GM23248 (cell line): ENCODE data around the gene SMU1. TPM values are rescaled to one million over a fixed set of nuclear protein-coding genes. Genes with fewer than 3 reads are reported as not detected.

Experiments used
- DNase-seq: peaks from one replicate; pipeline ENCODE4 v3.0.0-alpha.2; 2015
- H2AFZ ChIP-seq: fragments of 200-600 bp; sonication (generic); 2 replicates; pipeline ENCODE4 v1.6.1; 2016; ENCODE audit warnings: antibody characterized with exemption
- H3F3A ChIP-seq: fragments of 200-600 bp; sonication (generic); 2 replicates; pipeline ENCODE4 v1.6.1; 2016; ENCODE audit warnings: mild to moderate bottlenecking, antibody characterized with exemption, mixed run types; ENCODE audit not compliant: insufficient read depth
- H3K27ac ChIP-seq: fragments of 200-600 bp; sonication (generic); 2 replicates; pipeline ENCODE4 v1.5.1; 2016; ENCODE audit warnings: mild to moderate bottlenecking
- H3K27me3 ChIP-seq: fragments of 200-600 bp; sonication (generic); replicated peaks from 2 replicates; pipeline ENCODE4 v1.6.1; 2016; ENCODE audit warnings: mild to moderate bottlenecking; ENCODE audit not compliant: insufficient read depth
- H3K36me3 ChIP-seq: fragments of 200-600 bp; sonication (generic); 2 replicates; pipeline ENCODE4 v1.6.1; 2016; ENCODE audit warnings: low read depth, mild to moderate bottlenecking
- H3K4me1 ChIP-seq: fragments of 200-600 bp; sonication (generic); 2 replicates; pipeline ENCODE4 v1.6.1; 2016; ENCODE audit warnings: mild to moderate bottlenecking; ENCODE audit not compliant: insufficient read depth
- H3K4me2 ChIP-seq: fragments of 200-600 bp; sonication (generic); one replicate; pipeline ENCODE4 v1.6.1; 2016; ENCODE audit warnings: mild to moderate bottlenecking; ENCODE audit not compliant: unreplicated experiment
- H3K4me3 ChIP-seq: fragments of 200-600 bp; sonication (generic); 2 replicates; pipeline ENCODE4 v1.5.1; 2016; ENCODE audit warnings: mild to moderate bottlenecking
- H3K79me2 ChIP-seq: fragments of 200-600 bp; sonication (generic); 2 replicates; pipeline ENCODE4 v1.6.1; 2016; ENCODE audit warnings: mild to moderate bottlenecking; ENCODE audit not compliant: insufficient read depth
- H3K9ac ChIP-seq: fragments of 200-600 bp; sonication (generic); 2 replicates; pipeline ENCODE4 v1.6.1; 2016; ENCODE audit warnings: mild to moderate bottlenecking
- H3K9me2 ChIP-seq: fragments of 200-600 bp; sonication (generic); 2 replicates; pipeline ENCODE4 v1.6.1; 2016; ENCODE audit warnings: mixed run types, mild to moderate bottlenecking, moderate library complexity; ENCODE audit not compliant: insufficient read depth
- H3K9me3 ChIP-seq: fragments of 200-600 bp; sonication (generic); one replicate; pipeline ENCODE4 v1.6.1; 2017; ENCODE audit warnings: low read depth
- H4K20me1 ChIP-seq: fragments of 200-600 bp; sonication (generic); 2 replicates; pipeline ENCODE4 v1.6.0; 2016; ENCODE audit not compliant: insufficient read depth
- EZH2 ChIP-seq: fragments of 200-600 bp; sonication (generic); IDR thresholded peaks from 2 replicates; pipeline ENCODE4 v1.6.1; 2018; ENCODE audit warnings: antibody characterized with exemption, mild to moderate bottlenecking; ENCODE audit not compliant: insufficient read depth, poor library complexity, severe bottlenecking
- EZH2phosphoT487 ChIP-seq: fragments of 200-600 bp; sonication (generic); IDR thresholded peaks from 2 replicates; pipeline ENCODE4 v1.6.1; 2018; ENCODE audit warnings: antibody characterized with exemption, moderate library complexity, mild to moderate bottlenecking, low read depth; ENCODE audit not compliant: insufficient read depth
- WGBS, 2 experiments: methylation state at CpG; one replicate each; pipeline ENCODE4 v1.1.6; 2015 to 2017; ENCODE audit warnings: low lambda C conversion rate in 2 of 2, low coverage in 1 of 2; ENCODE audit errors: missing lambda C conversion rate in 2 of 2; 5-methylcytosine and 5-hydroxymethylcytosine counted together
- in situ Hi-C: fragments of 300-500 bp; cut with MboI; formaldehyde crosslinking; loops from 2 replicates; pipeline ENCODE4 v1.15.0; 2020
- polyA plus RNA-seq: library from polyadenylated mRNA; unstranded; fragments of >200 nt; fragmentation: Nextera tagmentation; extraction: Ambion mirVana; gene quantifications from 2 replicates; pipeline ENCODE4 v1.2.1, GENCODE V29; 2016
- total RNA-seq: library from RNA; depleted of rRNA; stranded (reverse); fragments of >200 nt; shearing (Covaris generic); gene quantifications from 2 replicates; pipeline ENCODE4 v1.2.3, GENCODE V29; 2014

SMU1 gene
- total and polyA plus RNA-seq, 2 experiments from 2014 or later = 18.6 to 26.3 TPM

DNA sequence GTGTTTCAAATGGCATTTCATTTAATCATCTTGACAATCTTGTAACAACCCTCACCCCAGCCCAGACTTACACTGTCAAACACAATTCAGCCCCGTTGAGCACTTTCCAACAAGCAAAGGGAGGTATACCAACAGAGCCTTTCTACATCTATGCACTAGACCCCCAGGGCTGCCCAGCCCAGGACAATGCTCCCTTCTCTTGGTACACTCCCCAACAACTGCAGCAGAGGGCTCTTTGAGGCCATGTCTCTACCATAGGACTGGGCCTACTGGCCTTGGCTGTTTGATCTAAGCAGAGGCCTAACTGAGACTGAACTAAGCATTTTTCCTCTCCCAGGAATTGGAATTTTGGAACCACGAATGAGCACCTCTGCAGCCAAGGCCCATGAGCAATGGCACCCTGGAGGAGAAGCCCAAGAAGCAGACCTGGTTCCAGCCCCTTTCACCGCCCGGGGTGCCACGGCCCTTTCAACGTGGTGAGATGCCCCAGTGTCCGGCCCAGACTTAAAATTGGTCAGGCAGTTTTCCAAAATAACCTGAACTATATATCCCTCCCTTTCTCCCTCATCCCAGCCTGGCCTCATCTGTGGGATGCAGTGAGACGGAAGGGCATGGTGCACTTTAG is 47.0 kb upstream of the SMU1 start:
- peaks cover 30% of the 10 kb centered on the region for H3K36me3 ChIP-seq
- TF ChIP-seq EZH2 (no peak), EZH2phosphoT487 (no peak)
- H3K9me3 ChIP-seq = no peaks in the 10 kb centered on the region
- H3K79me2 ChIP-seq = peaks cover 100% of the 10 kb centered on the region
- no peak overlapping the region for H2AFZ ChIP-seq
- peaks cover 39% of the 10 kb centered on the region for H3F3A ChIP-seq
- no peaks in the 10 kb centered on the region for H3K27me3 ChIP-seq
- in situ Hi-C loops = no loop called here
- peaks cover 17% of the 10 kb centered on the region for H3K4me1 ChIP-seq
- H3K9ac ChIP-seq = no peak overlapping the region
- H3K4me3 ChIP-seq = no peak overlapping the region
- no peak overlapping the region for H3K4me2 ChIP-seq
- DNase-seq = no peak
- H3K9me2 ChIP-seq = no peaks in the 10 kb centered on the region
- H3K27ac ChIP-seq = no peak overlapping the region
- no peaks in the 10 kb centered on the region for H4K20me1 ChIP-seq
- WGBS, 2 experiments = 96 to 99% methylated on average over 8 of the region's 8 CpGs

GRCh38 chr9:33120620-33121019 is 44.1 kb upstream of the SMU1 start:
- Histone ChIP-seq H4K20me1 (no peaks in the 10 kb centered on the region), H3K4me1 (peaks cover 31% of the 10 kb centered on the region), H3K36me3 (peaks cover 19% of the 10 kb centered on the region; the same call in 1 of the 2 replicates), H2AFZ (no peak overlapping the region), H3K27me3 (no peaks in the 10 kb centered on the region), H3K9me2 (no peaks in the 10 kb centered on the region), H3K79me2 (peaks cover 83% of the 10 kb centered on the region), H3F3A (peaks cover 57% of the 10 kb centered on the region), H3K9me3 (no peaks in the 10 kb centered on the region), H3K4me2 (no peak overlapping the region), H3K9ac (no peak overlapping the region), H3K4me3 (no peak overlapping the region), H3K27ac (no peak overlapping the region)
- TF ChIP-seq EZH2phosphoT487 (no peak), EZH2 (no peak)
- no peak for DNase-seq
- in situ Hi-C loops = no loop called here
- WGBS, 2 experiments = 94 to 100% methylated on average over 1 of the region's 1 CpG

DNA sequence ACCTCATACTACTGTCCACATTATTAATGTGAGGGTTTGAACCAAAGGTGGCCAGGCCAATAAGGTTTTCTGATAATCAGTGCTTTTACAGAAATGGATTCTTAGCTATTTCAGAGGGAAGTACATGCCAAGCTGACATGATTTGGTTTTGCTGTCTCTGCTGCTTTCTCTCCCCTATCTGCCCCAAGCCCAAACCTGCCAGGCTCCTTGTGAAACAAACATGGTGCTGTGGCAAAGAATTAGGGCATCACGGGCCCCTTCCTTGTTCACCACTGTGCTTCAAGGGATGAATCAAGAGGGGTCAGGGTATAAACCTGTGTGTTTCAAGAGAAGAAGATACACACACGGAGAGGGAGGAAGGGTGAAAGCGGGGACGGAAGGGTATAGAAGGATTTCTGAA is 41.3 kb upstream of the SMU1 start:
- H3F3A ChIP-seq = peaks cover 61% of the 10 kb centered on the region
- H3K4me2 ChIP-seq = peak overlapping the region; percentile 29
- H3K36me3 ChIP-seq = peaks cover 30% of the 10 kb centered on the region
- no peaks in the 10 kb centered on the region for H4K20me1 ChIP-seq
- H3K79me2 ChIP-seq = peaks cover 82% of the 10 kb centered on the region
- H3K9me2 ChIP-seq = no peaks in the 10 kb centered on the region
- 0 out of 2 replicates have a peak overlapping the region, but pooled peaks have one; percentile 14 for H3K9ac ChIP-seq
- no peak overlapping the region for H2AFZ ChIP-seq
- no peaks in the 10 kb centered on the region for H3K9me3 ChIP-seq
- H3K4me3 ChIP-seq = no peak overlapping the region
- H3K27me3 ChIP-seq = no peaks in the 10 kb centered on the region
- DNase-seq = no peak
- in situ Hi-C loops = no loop called here
- H3K4me1 ChIP-seq = peaks cover 26% of the 10 kb centered on the region
- WGBS, 2 experiments = 83 to 87% methylated on average over 4 of the region's 4 CpGs
- peak overlapping the region; percentile 79 for H3K27ac ChIP-seq
- TF ChIP-seq EZH2 (no peak), EZH2phosphoT487 (no peak)

- H3K9ac ChIP-seq = peak overlapping the region; percentile 61
- peaks cover 61% of the 10 kb centered on the region for H3F3A ChIP-seq
- no peaks in the 10 kb centered on the region for H3K27me3 ChIP-seq
- peak overlapping the region; percentile 79 for H3K27ac ChIP-seq
- peaks cover 35% of the 10 kb centered on the region for H3K36me3 ChIP-seq
- WGBS, 2 experiments = 2 to 5% methylated on average over 1 of the region's 1 CpG
- DNase-seq = peak; percentile 76
- H3K4me2 ChIP-seq = peak overlapping the region; percentile 29
- H3K4me3 ChIP-seq = no peak overlapping the region
- H3K9me2 ChIP-seq = no peaks in the 10 kb centered on the region
- peaks cover 82% of the 10 kb centered on the region for H3K79me2 ChIP-seq
- no peak overlapping the region for H2AFZ ChIP-seq
- in situ Hi-C loops = no loop called here
- no peaks in the 10 kb centered on the region for H3K9me3 ChIP-seq
- TF ChIP-seq EZH2 (no peak), EZH2phosphoT487 (no peak)
- H4K20me1 ChIP-seq = no peaks in the 10 kb centered on the region
- peaks cover 26% of the 10 kb centered on the region for H3K4me1 ChIP-seq
Measured at GRCh38 chr9:33117306-33117705, 40.8 kb upstream of the SMU1 start.
